CD14-positive monocyte (primary cell): Measurements from ENCODE around the gene SFN. TPM values are rescaled to one million over a fixed set of nuclear protein-coding genes. Genes with fewer than 3 reads are reported as not detected.

Source experiments
- DNase-seq, 3 donors: peaks; one replicate each; pipeline ENCODE4 v3.0.0-alpha.2; 2011 to 2022
- H2AFZ ChIP-seq: 2 replicates; pipeline ENCODE4 v1.6.0; 2012; ENCODE audit warnings: mild to moderate bottlenecking, low read depth, low read length, inconsistent platforms; ENCODE audit not compliant: insufficient read depth, poor library complexity, severe bottlenecking
- H3K27ac ChIP-seq, 2 donors: 1 replicate in 1 of 2; 2 replicates in 1 of 2; pipeline ENCODE4 v1.5.1; 2012 to 2013; ENCODE audit warnings: low read length in 2 of 2, control low read depth in 1 of 2, inconsistent platforms in 1 of 2, low read depth in 1 of 2, mild to moderate bottlenecking in 1 of 2
- H3K27me3 ChIP-seq, 2 donors: one replicate each; pipeline versions ENCODE4 v1.6.0 to v1.6.1; 2011 to 2013; ENCODE audit warnings: low read length in 2 of 2; ENCODE audit not compliant: control insufficient read depth in 2 of 2, insufficient read depth in 2 of 2
- H3K36me3 ChIP-seq, 2 donors: replicated peaks in 1 of 2; 1 replicate in 1 of 2; 2 replicates in 1 of 2; pipeline versions ENCODE4 v1.5.1 to v1.6.1; 2012 to 2013; ENCODE audit warnings: low read length in 2 of 2, control low read depth in 1 of 2, inconsistent platforms in 1 of 2, mild to moderate bottlenecking in 1 of 2; ENCODE audit not compliant: insufficient read depth in 2 of 2, control insufficient read depth in 1 of 2
- H3K4me1 ChIP-seq, 2 donors: 1 replicate in 1 of 2; 2 replicates in 1 of 2; pipeline versions ENCODE4 v1.5.1 to v1.6.1; 2012 to 2013; ENCODE audit warnings: low read length in 2 of 2, control low read depth in 1 of 2, inconsistent platforms in 1 of 2, mild to moderate bottlenecking in 1 of 2, moderate library complexity in 1 of 2; ENCODE audit not compliant: insufficient read depth in 2 of 2, control insufficient read depth in 1 of 2
- H3K4me2 ChIP-seq: replicated peaks from 2 replicates; pipeline ENCODE3; 2012; ENCODE audit warnings: low read length, moderate library complexity, mild to moderate bottlenecking; ENCODE audit not compliant: poor library complexity, severe bottlenecking; ENCODE audit errors: extremely low read depth
- H3K4me3 ChIP-seq, 3 experiments: fragments of 200-600 bp in 1 of 3; sonication (generic) in 1 of 3; replicated peaks in 1 of 3; 1 replicate in 2 of 3; 2 replicates in 1 of 3; pipeline ENCODE4 v1.5.1; 2011 to 2013; ENCODE audit warnings: low read length in 3 of 3, mild to moderate bottlenecking in 3 of 3, control low read depth in 2 of 3, low read depth in 2 of 3, inconsistent platforms in 1 of 3, moderate library complexity in 1 of 3
- H3K79me2 ChIP-seq: 2 replicates; pipeline ENCODE4 v1.6.0; 2012; ENCODE audit warnings: mild to moderate bottlenecking, control low read depth, inconsistent platforms, low read length, moderate library complexity; ENCODE audit not compliant: insufficient read depth
- H3K9ac ChIP-seq: 2 replicates; pipeline ENCODE4 v1.6.0; 2017; ENCODE audit warnings: low read length, mild to moderate bottlenecking; ENCODE audit not compliant: insufficient read depth, poor library complexity, severe bottlenecking
- H3K9me3 ChIP-seq, 2 donors: replicated peaks in 1 of 2; 1 replicate in 1 of 2; 2 replicates in 1 of 2; pipeline versions ENCODE4 v1.5.1 to v1.6.1; 2012 to 2013; ENCODE audit warnings: low read length in 2 of 2, control low read depth in 1 of 2; ENCODE audit not compliant: control insufficient read depth in 1 of 2, insufficient read depth in 1 of 2
- H4K20me1 ChIP-seq: 2 replicates; pipeline ENCODE4 v1.6.0; 2012; ENCODE audit warnings: mild to moderate bottlenecking, low read length, control low read depth, moderate library complexity; ENCODE audit not compliant: insufficient read depth
- H3K27ac Mint-ChIP-seq, 7 donors: one replicate each; pipeline ENCODE4 v1.8.0; 2020; ENCODE audit warnings: mild to moderate bottlenecking in 7 of 7, mixed read lengths in 7 of 7, moderate library complexity in 6 of 7, inconsistent platforms in 2 of 7
- H3K27me3 Mint-ChIP-seq, 3 donors: one replicate each; pipeline ENCODE4 v1.8.0; 2021 to 2022; ENCODE audit warnings: low read depth in 3 of 3, mild to moderate bottlenecking in 3 of 3, mixed read lengths in 3 of 3, moderate library complexity in 3 of 3, inconsistent platforms in 1 of 3
- H3K36me3 Mint-ChIP-seq, 2 donors: one replicate each; pipeline ENCODE4 v1.8.0; 2020; ENCODE audit warnings: mixed read lengths in 2 of 2, inconsistent platforms in 1 of 2, mild to moderate bottlenecking in 1 of 2
- H3K4me1 Mint-ChIP-seq: one replicate; pipeline ENCODE4 v1.8.0; 2020; ENCODE audit warnings: mild to moderate bottlenecking, mixed read lengths
- H3K4me3 Mint-ChIP-seq, 2 donors: one replicate each; pipeline ENCODE4 v1.8.0; 2020; ENCODE audit warnings: mild to moderate bottlenecking in 2 of 2, mixed read lengths in 2 of 2, moderate library complexity in 1 of 2
- H3K9me3 Mint-ChIP-seq, 7 donors: one replicate each; pipeline ENCODE4 v1.8.0; 2020 to 2022; ENCODE audit warnings: mixed read lengths in 7 of 7, mild to moderate bottlenecking in 6 of 7, moderate library complexity in 6 of 7, inconsistent platforms in 2 of 7
- CTCF ChIP-seq: fragments of 200-600 bp; IDR thresholded peaks from one replicate; pipeline ENCODE4 v1.8.0; 2022; ENCODE audit warnings: antibody characterized with exemption, mild to moderate bottlenecking
- WGBS: methylation state at CpG from one replicate; pipeline ENCODE4 v1.1.5; 2013; ENCODE audit warnings: missing lambda C conversion rate; ENCODE audit not compliant: insufficient coverage; 5-methylcytosine and 5-hydroxymethylcytosine counted together
- intact Hi-C, 2 donors: fragments of 100-400 bp; cut with micrococcal nuclease; formaldehyde crosslinking; loops; one replicate each; pipeline versions ENCODE4 v1.15.0 to v1.15.1; 2023
- polyA plus RNA-seq, 3 donors: library from polyadenylated mRNA; depleted of rRNA in 1 of 3; unstranded in 2 of 3; stranded (reverse) in 1 of 3; fragments of 300-500 nt in 2 of 3; fragments of >200 nt in 1 of 3; fragmentation: Illumina TruSeq in 2 of 3; gene quantifications; 1 replicate in 2 of 3; 2 replicates in 1 of 3; pipeline ENCODE4 v1.2.3, GENCODE V29; 2012 to 2021

The SFN gene
- polyA plus RNA-seq, 3 donors, result 0.36 TPM; not detected in 2

DNA sequence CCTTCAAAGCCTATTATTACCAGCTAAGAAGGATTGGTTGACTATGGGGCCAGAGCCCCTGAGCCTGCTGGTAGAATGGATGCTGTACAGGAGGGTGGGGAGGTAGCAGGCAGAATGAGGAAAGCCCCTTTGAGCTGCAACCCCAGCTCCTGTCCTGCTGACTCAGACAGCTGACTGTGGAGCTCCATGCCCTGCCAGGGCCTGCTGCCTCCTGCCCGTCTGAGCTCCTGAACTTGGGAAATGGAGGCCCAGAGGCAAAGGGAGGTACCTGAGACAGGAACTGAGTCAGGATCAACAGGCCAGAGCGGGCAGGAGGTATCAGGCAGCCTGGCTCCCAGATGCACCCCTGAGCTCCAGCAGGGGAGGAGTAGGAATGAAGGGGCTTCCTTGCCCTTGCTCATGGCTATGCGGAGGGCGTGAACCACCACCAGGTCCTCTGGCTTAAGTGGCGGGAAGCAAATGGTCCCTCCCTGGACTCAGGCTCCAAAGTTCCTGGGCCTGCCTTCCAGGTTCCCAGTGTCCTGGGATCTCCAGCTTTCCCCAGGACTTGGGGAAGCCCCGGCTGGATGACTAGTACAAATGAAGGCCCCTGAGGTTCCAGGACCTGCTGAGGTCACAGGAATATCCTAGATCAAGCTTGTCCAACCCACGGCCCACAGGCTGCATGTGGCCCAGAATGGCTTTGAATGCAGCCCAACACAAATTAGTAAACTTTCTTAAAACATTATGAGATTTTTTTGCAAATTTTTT, 3.9 kb upstream of the SFN start:
- H3K27ac ChIP-seq, result no peak overlapping the region
- H3K79me2 ChIP-seq, result no peaks in the 10 kb centered on the region
- no peaks in the 10 kb centered on the region for H3K9me3 ChIP-seq
- no peaks in the 10 kb centered on the region for H3K27me3 ChIP-seq
- H3K4me2 ChIP-seq, result no peak overlapping the region
- no peak overlapping the region for H2AFZ ChIP-seq
- peaks cover 13% of the 10 kb centered on the region for H3K4me1 Mint-ChIP-seq
- 100% methylated on average over 6 of the region's 7 CpGs for WGBS
- intact Hi-C loops, result no loop called here
- no peak for TF ChIP-seq CTCF
- H3K36me3 Mint-ChIP-seq, result peaks cover 20 to 37% of the 10 kb centered on the region in 2 donors
- H3K9me3 Mint-ChIP-seq, result no peaks in the 10 kb centered on the region
- no peak overlapping the region for H3K27ac Mint-ChIP-seq
- no peak overlapping the region for H3K4me3 Mint-ChIP-seq
- peaks cover 21 to 36% of the 10 kb centered on the region in 2 donors for H3K36me3 ChIP-seq
- H3K4me1 ChIP-seq, result peaks cover 2 to 7% of the 10 kb centered on the region in 2 donors
- no peak for DNase-seq
- H4K20me1 ChIP-seq, result peaks cover 4% of the 10 kb centered on the region
- no peak overlapping the region for H3K9ac ChIP-seq
- no peak overlapping the region for H3K4me3 ChIP-seq
- H3K27me3 Mint-ChIP-seq, result peaks cover 2 to 6% (median 5%) of the 10 kb centered on the region in 3 donors

GRCh38 chr1:26861286-26861701, 1.7 kb upstream of the SFN start:
- intact Hi-C loops, result loop anchor here in 1 of 2 donors (5.0 kb wide), 1 partner anchor 34 kb away; the partner anchor contains the start of gene ZDHHC18
- no peak overlapping the region for H3K4me2 ChIP-seq
- TF ChIP-seq CTCF, result no peak
- Mint-ChIP-seq H3K36me3 (peaks cover 3 to 16% of the 10 kb centered on the region in 2 donors), H3K9me3 (peaks cover 0 to 2% (median 0%) of the 10 kb centered on the region in 7 donors), H3K27me3 (peaks cover 5 to 7% (median 6%) of the 10 kb centered on the region in 3 donors), H3K4me1 (peaks cover 28% of the 10 kb centered on the region), H3K4me3 (no peak overlapping the region), H3K27ac (no peak overlapping the region)
- H2AFZ ChIP-seq, result no peak overlapping the region
- no peaks in the 10 kb centered on the region for H3K9me3 ChIP-seq
- H4K20me1 ChIP-seq, result no peaks in the 10 kb centered on the region
- peaks cover 0 to 14% of the 10 kb centered on the region in 2 donors for H3K36me3 ChIP-seq
- no peaks in the 10 kb centered on the region for H3K27me3 ChIP-seq
- H3K79me2 ChIP-seq, result no peaks in the 10 kb centered on the region
- H3K4me3 ChIP-seq, result no peak overlapping the region
- H3K27ac ChIP-seq, result no peak overlapping the region
- DNase-seq, result no peak
- peaks cover 15 to 28% of the 10 kb centered on the region in 2 donors for H3K4me1 ChIP-seq
- H3K9ac ChIP-seq, result no peak overlapping the region
- WGBS, result 100% methylated on average over 2 of the region's 5 CpGs
